Fibroblast of gingiva (primary cell): ENCODE data around the gene GNAS.
"Not testable (repeated sequence)": the region's sequence is repeated elsewhere in the genome, so short reads cannot be mapped to it uniquely, and the experiment has no call there.

Experiments
- DNase-seq: peaks from one replicate; pipeline ENCODE4 v3.0.0-alpha.2; 2011; ENCODE audit warnings: low read depth

GNAS gene

GRCh38 chr20:58828804-58829203, 23.7 kb upstream of the GNAS start:
- not testable (repeated sequence) for DNase-seq

- DNase-seq: peak; percentile 52
Observed at GRCh38 chr20:58829531-58829941, 23.0 kb upstream of the GNAS start.

DNA sequence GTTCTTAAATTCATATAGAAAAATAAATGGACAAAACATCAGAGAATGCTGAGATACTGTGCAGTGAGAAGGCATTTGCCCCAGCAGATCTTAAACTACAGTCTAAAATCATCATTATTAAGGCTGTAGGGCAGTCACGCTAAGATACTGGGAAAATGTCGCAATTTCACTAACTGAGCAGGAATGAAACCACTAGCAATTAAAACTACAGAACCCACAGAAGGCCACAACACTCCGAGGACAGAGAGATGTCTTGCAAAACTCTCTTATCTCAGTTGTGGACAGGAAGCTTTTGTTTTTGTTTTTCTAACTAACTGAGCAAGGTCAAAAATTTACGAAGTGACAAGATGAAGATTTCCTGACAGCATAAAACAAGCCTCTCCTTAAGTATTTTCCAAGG, 20.1 kb upstream of the GNAS start:
- DNase-seq: no peak

- no peak for DNase-seq
Observed at GRCh38 chr20:58833921-58834320, 18.6 kb upstream of the GNAS start.

- DNase-seq: no peak
Observed at GRCh38 chr20:58835231-58835630, 17.3 kb upstream of the GNAS start.

DNA sequence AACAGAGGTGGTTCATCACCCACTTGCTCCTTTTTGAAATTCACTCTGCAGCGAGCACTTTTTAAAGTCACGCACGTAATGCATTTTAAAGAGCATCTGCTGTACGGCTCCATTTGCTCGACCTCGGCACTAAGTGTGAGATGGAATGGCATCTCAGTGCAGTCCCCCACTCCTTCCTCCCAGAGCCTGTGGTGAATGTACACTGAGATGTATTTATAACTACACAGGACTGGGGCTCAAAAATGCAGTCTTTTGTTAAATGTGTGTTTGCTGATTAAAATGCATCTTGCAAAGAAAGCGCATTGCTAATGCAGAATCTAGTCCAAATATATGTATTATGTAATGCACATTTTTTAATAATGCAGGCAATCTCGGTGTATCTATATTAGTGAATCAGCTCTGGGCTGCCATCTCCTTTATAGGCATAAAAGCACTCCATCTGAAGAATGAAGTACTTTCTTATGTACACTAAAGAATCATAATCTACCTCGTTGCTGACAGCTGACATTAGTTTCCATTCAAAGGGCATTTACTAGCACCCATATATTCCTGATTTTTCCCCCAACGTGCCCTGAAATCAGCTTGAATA, 15.8 kb upstream of the GNAS start:
- DNase-seq: no peak

GRCh38 chr20:58837717-58838116, 14.8 kb upstream of the GNAS start:
- no peak for DNase-seq

DNA sequence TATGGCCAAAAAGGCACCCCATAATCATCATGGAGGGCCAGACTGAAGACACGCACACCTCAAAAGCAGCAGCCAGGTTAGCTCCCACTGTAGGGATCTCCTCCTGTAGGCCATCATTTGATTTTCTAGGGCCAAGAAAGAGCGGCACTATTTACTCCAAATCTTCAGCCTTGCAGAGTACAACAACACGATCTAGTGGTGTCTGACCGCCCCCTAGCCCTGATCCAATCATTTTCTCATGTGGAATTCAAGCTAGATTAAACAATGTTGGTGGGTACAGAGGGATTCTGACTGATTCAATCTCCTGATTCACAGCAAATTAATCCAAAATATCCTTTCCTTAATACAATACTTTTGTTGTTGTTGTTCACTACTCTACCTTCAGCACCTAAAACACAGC, 14.3 kb upstream of the GNAS start:
- DNase-seq: no peak

DNA sequence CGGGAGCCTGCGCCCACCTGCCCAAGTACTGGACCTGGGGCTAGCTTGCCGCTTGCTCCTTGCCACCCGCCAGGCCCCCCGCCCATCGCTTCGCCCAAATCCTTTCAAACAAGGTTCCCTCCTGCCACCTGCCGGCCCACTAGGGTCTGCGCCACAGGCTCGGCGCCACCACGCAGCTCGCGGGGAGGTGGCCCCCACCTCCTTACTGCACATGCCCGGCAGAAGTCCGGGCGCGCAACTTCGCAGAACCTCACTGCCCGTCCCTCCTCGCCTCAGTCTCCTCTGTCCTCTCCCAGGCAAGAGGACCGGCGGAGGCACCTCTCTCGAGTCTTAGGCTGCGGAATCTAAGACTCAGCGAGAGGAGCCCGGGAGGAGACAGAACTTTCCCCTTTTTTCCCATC, 13.0 kb upstream of the GNAS start:
- DNase-seq: peak; percentile 7

GRCh38 chr20:58839991-58840747, 12.3 kb upstream of the GNAS start:
- no peak for DNase-seq

- DNase-seq: no peak
Observed at GRCh38 chr20:58840816-58841538, 11.5 kb upstream of the GNAS start.

- DNase-seq: no peak
Observed at GRCh38 chr20:58841539-58842264, 10.8 kb upstream of the GNAS start.

- DNase-seq: no peak
Observed at GRCh38 chr20:58842276-58842675, 10.2 kb upstream of the GNAS start.

- no peak for DNase-seq
Observed at GRCh38 chr20:58843128-58843556, 9.4 kb upstream of the GNAS start.

DNA sequence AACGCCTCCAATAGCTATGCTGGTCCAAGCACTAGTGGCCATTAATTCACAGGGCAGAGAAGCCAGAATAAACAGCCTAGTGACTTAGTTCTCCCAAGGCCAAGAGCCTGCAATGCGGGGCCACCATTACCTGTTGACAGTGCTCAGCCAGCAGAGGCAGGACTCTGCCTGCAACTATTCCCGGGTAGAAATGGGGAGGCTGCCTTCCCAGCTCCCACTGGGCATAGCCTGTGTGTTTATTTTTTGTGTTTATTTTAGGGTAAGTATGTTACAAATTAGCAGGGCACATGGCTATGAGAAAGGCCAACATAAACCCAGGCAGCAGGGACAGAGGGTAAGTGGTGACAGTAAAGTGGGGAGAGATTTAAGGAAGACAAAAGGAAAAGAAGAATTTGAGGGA, 6.8 kb upstream of the GNAS start:
- DNase-seq: no peak

GRCh38 chr20:58847463-58847862, 5.1 kb upstream of the GNAS start:
- no peak for DNase-seq

GRCh38 chr20:58850693-58851174, 1.8 kb upstream of the GNAS start, which contains the start of gene GNAS-AS1:
GNAS-AS1 (minus strand) TSS chr20:58850902.
- peak; percentile 92 for DNase-seq

DNA sequence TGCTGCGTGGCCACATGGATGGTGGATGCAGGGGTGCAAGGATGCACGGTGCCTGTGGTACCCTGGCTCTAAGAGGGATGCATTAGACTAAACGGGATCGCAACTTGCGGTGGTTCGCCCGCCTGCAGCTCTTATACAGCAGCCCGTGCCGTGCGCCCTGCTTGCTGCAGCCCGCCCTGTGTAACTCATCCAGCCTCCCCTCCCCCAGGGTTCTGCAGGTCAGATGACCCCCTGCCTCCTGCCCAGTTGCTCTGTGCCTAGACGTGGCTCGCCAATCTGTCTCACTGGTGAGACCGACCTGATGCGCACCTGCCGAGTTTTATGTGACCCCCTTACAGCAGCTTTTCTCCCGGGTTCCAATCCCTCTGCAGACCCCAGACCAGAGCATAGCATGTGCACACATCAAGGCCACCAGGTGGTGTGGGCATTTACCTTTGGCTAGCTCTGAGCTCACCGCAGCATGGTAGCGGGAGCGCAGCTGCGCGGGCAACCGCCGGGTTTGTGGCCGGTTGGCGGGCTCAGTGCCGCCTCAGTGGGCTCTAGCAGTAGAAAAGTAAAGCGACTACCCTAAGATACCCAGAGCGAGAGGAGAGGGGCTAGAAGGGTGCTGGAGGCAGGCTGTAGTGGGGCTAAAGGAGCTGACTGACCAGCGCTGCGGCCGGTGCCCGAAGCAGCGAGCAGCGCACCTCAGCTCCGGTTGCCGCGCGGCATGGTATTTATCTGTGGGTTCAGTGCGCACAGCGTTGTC, 1.1 kb upstream of the GNAS start:
- DNase-seq: no peak

GRCh38 chr20:58851969-58852458, 502 bp upstream of the GNAS start:
- no peak for DNase-seq

DNA sequence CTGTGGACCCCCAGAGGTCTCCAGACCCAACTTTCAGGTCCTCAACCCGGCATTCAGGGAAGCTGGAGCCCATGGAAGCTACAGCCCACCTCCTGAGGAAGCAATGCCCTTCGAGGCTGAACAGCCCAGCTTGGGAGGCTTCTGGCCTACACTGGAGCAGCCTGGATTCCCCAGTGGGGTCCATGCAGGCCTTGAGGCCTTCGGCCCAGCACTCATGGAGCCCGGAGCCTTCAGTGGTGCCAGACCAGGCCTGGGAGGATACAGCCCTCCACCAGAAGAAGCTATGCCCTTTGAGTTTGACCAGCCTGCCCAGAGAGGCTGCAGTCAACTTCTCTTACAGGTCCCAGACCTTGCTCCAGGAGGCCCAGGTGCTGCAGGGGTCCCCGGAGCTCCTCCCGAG, 950 bp downstream of the GNAS start:
- DNase-seq: no peak

GRCh38 chr20:58853976-58854637, 1.6 kb downstream of the GNAS start:
- DNase-seq: no peak
